HG03159 (cell line): ENCODE data around the gene FMR1NB.
A peak's percentile ranks its signal among the peaks of the same experiment; 100 is the strongest.

ENCODE experiments used
- ATAC-seq: cut with Tn5 transposase; IDR thresholded peaks from one replicate; pipeline ENCODE4 v1.9.1; 2021; ENCODE audit warnings: mild to moderate bottlenecking, moderate library complexity; ENCODE audit not compliant: unreplicated experiment

FMR1NB gene, protein sequence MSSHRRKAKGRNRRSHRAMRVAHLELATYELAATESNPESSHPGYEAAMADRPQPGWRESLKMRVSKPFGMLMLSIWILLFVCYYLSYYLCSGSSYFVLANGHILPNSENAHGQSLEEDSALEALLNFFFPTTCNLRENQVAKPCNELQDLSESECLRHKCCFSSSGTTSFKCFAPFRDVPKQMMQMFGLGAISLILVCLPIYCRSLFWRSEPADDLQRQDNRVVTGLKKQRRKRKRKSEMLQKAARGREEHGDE

DNA sequence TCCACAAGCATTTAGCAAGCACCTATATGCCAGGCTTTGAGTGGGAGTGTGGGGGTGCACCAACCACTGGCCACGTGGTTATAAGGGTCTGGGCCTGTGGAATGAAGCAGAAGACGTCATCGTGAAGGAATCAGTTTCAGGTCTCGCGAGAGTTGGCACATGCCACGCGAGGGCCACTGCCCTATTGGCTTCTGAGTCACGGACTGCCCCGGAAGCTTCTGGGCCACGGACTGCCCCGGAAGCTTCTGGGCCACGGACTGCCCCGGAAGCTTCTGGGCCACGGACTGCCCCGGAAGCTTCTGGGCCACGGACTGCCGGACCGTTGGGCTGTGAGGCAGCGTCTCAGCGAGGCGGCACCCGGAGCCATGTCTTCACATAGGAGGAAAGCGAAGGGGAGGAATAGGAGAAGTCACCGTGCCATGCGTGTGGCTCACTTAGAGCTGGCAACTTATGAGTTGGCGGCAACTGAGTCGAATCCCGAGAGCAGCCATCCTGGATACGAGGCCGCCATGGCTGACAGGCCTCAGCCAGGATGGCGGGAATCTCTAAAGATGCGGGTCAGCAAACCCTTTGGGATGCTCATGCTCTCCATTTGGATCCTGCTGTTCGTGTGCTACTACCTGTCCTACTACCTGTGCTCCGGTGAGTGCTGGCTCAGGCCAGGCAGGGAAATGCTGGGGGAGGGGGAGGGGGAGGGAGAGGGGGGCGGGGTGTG, at the start of gene FMR1NB:
FMR1NB (plus strand) TSS at position 300 of the 715 bp plus-strand sequence; CDS start at position 366, 66 bp downstream.
- no peak for ATAC-seq

DNA sequence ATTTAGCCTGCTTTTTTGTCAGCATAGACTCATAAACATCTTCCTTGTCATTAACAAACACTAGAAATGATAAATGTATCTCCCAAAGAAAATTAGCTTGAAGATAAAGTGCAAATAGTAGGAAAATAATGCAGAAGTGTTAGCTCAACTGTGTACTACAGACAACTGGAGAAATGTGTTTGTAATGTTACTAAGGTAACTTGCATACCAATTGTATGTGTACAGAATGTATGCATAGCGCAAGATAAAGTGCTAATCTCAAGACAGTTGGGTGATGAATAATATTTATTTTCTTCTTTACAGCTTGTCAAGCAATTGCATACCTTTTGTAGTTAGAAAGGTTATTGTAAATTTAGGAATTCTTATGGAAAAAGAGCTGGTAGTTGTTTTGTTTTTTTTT, 47.3 kb upstream of the FMR1NB start:
- ATAC-seq, result no peak

DNA sequence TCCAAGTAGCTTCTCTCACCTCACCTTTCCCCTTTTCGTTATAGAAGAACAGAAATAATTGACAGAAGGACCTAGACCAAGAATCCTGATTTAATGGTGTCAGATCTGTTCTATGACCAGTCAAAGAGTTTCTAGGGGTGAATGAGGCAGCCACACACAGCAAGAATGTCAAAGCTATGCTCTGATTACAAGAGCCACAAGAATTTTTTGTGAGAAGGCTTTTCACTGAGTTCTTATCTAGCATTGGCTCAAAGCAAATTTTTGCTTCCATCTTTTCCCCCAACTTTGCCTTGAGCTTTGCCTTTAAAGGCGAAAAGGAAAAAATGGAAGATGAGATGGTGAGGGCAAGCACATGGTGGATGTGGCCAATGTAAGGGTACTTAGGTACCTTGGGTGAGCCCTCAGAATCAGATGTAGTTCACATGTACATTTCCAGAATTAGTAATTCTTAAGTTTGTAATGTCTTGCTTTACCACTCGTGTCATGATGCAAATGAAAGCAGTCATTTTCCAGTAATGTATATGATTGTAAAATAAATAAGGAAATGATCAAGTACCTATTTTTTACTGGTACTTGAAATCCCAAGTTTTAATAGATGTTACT, 45.9 kb upstream of the FMR1NB start:
- no peak for ATAC-seq

DNA sequence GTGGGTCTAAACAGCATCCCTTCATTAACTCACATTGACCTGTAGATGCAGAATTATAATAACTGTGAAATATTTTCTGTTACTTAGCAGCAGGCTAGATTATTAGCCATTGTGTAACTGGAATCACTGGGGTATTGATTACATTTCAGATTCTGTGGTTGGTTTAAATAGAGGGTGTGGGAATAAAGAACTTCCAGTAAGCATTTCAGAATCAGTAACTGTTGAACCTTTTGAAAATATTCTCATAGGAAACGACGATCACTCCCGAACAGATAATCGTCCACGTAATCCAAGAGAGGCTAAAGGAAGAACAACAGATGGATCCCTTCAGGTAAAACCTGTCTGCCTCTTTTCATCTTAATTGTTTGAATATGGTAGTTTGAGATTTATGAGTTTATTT, 35.9 kb upstream of the FMR1NB start:
- ATAC-seq, result no peak

DNA sequence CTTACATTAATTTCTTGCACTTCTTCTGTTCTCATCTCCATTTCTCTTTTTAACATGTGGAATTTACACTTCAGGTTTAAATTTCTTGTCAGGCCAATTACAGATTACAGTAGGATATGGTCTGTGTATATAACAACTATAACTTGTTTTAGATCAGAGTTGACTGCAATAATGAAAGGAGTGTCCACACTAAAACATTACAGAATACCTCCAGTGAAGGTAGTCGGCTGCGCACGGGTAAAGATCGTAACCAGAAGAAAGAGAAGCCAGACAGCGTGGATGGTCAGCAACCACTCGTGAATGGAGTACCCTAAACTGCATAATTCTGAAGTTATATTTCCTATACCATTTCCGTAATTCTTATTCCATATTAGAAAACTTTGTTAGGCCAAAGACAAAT, 32.6 kb upstream of the FMR1NB start:
- no peak for ATAC-seq

DNA sequence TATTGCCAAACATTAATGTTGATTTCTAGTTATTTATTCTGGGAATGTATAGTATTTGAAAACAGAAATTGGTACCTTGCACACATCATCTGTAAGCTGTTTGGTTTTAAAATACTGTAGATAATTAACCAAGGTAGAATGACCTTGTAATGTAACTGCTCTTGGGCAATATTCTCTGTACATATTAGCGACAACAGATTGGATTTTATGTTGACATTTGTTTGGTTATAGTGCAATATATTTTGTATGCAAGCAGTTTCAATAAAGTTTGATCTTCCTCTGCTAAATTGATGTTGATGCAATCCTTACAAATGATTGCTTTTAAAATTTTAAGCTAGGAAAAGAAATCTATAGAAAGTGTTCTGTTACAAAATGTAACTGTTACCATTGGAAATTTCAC, 30.8 kb upstream of the FMR1NB start:
- ATAC-seq, result no peak

DNA sequence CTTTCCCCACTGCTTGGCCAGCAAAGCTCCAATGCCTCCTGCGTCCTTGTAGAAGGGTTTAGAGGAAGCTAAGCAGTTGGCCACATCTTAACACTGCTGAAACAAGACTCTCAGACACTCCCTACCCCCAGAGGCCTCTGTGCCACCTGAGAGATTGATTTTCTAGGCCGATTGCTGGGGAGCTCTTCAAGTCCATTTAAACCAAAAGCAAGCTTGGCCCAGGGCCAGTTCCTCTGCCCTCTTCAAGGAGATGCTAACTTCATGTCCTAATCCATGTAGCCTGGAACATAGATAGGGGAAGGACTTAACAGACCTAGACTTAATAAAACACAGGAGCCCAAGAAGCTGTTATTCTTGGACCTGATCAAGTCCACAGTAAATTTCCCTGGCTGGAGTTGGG, 27.2 kb upstream of the FMR1NB start:
- no peak for ATAC-seq

DNA sequence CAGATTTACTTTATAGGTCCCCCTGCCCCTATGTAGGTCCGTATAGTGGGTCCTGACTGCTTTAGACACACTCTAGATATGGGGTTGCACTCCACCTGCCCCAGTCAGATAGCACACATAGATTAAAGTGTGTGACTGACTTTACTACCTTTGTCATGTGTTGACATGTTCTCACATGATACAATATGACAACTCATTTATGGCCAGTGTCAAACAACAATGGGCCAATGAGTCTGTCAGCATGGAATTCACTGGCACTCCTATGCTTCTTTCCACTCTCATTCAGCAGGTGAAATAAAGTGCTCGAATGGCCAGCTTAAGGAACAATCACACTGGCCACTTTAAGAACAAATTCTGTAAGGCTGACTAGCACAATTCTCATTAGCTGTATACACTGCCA, 23.8 kb upstream of the FMR1NB start:
- ATAC-seq, result no peak

DNA sequence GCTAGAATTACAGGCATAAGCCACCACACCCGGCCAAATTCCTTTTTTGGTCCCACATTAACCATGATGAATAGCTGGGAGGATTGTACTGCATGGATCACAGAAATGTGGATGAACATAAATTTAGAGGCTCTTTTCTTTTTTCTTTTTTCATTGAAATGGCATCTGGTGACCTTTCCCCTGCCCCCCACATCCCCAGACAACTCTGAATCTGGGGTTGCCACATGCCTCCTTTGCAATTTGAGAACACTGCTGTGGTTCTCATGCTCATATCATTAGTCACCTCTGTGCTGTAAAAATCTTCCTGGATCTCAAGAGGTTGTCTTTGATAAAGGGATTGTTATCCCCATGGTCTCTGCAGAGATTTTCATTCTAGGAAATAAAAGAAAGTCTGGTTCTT, 22.8 kb upstream of the FMR1NB start:
- ATAC-seq, result no peak

DNA sequence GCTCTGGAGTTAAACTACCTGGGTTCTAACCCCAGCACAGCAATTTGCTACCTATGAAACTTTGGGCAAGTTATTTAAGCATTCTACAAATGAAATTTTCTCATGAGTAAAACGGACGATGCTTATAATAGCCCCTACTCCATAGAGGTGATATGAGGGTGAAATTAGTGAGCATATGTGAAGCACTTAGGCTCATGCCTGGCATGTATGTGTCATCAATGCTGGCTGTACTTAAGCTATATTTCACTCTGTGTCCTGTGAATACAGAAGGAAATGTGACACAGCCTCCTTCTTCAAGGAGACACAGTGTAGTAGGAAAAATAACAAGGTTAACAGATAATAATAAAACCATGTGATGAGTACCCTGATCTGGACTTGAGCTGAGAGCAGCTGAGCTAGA, 20.4 kb upstream of the FMR1NB start:
- no peak for ATAC-seq

DNA sequence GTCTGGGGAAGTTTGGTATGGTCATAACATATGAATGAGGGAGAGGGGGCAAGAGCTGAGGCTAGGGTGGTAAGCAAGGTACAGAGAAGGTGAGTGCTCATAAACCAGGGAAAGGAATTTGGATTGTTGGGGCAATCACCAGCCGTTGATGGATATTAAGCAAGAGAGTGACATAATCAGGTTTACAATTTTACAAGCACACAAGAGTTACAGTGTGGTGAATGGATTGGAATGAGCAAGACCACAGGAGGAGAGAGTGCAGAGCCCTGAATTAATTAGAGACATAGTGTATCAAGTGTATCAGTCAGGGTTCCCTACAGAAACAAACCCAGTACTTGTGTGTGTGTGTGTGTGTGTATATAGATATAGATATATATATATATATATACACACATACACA, 18.7 kb upstream of the FMR1NB start:
- ATAC-seq, result no peak

DNA sequence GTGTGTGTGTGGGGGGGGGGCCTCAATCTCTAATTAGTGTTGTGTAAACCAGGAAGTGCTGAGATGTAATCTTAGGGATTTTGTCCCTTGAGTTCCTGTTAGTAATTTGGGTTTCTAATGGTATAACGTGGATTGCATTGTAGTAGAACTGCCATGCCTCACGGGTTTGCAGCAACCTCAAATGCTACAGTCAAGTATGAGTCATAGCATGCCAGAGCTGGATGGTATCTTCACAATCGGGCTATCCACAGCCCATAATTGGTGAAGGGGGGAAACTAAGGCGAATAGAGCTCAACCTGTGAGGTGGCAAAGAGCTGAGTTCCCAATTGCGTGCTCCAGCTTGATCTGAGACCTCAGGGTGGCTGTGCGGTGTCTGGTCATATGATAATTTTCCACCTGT, 2.2 kb upstream of the FMR1NB start:
- no peak for ATAC-seq

DNA sequence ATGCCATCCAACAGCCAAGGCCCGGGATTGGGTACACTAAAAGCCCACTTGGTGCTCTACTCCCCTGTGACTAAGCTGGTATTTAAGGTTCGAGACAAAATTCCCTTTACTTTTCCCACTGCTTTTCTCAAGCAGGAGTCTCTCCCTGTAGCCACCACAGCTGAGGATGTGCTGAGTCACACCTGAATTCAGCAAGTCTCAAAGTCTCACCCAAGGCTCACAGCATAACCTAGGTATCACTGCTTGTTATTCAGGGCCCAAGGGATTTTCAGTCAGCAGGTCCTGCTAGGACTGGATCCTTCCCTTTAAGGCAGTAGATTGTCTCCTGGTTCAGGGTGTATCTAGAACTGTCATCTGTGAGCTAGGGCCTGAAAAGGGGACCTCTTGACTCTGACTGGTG, 39.2 kb downstream of the FMR1NB start:
- ATAC-seq, result no peak

DNA sequence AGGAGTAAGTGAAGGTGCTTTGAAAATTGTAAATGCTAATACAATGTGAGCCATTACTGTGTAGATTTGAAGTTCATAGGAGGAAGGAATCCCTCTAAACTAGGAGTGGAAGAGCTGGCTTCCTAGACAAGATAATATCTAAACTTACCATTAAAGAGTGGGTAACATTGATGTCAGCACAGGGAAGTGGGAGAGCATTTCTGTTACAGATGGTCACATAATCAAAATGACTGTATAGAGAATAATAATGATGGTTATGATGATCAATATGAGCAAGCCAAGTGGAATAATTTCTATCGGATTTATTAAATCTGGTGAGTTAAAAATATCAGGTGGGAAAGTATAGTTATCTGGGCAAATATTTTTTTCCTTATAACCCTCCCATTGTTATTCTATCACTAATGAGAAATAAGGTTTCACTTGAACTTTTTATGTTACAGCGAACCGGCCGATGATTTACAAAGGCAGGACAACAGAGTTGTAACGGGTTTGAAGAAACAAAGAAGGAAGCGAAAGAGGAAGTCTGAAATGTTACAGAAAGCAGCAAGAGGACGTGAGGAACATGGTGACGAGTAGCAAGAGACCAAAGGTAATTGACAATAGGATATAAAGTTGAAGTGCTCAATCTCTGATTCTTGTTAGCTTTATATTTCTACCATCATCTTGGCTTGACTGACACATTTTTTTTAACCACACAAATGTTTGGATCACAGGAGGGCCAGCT, 43.5 kb downstream of the FMR1NB start:
- ATAC-seq, result peak; percentile 96

DNA sequence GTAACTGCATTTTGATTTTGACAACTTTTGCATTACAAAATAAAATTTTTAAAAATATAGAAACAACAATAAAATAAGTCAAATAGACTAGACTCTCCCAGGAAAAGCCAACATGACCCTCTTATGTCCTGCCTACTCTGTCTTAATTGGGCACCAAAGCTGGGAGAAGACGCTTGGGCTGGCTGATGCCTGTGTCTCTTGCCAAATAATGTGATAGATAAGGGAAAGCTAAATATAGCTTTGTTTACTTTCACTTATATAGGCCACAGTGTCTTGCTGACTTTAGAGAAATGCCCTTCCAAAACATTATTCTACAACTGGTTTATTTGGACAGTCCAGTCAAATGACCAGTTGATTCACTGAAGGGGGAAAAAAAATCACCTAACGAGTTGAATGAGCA, 54.2 kb downstream of the FMR1NB start:
- ATAC-seq, result no peak

DNA sequence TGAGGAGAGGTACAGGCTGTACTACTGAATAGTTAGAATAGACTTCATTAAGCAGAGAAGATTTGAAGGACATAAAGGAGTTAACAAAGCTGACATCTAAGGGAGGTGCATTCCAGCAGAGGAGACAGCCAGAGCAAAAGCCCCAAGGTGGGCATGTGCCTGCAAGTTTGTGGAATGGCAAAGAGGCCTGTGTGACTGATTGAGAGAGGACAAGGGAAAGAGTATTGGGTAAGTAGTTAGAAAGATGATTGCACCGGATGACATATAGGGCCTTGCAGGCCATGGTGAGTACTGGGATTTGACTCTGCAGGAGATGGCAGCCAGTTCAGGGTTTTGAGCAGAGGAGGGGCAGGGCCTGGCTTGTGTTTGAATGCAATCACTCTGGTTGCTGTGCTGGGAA, 55.9 kb downstream of the FMR1NB start:
- no peak for ATAC-seq

DNA sequence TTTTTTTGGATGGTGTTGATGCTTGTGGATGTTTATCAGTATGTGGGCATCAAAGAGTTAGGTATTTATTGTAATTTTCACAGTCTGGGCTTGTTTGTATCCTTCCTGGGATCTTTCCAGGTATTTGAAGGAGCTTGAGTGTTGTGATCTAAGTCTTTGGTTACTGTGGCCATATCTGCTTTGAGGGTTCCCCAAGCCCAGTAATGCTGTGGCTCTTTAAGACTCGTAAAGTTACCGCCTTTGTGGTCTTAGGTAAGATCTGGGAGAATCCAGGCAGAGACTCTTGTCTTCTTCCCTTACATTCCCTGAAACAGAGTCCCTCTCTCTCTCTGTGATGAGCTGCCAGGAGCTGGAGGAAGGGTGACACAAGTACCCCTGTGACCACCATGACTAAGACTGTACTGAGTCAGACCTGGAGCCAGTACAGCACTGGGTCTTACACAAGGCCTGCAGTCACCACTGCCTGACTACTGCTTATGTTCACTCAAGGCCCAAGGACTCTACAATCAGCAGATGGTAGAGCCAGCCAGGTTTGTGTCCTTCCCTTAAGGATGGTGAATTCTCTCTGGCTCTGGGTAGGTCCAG, 62.2 kb downstream of the FMR1NB start:
- no peak for ATAC-seq

DNA sequence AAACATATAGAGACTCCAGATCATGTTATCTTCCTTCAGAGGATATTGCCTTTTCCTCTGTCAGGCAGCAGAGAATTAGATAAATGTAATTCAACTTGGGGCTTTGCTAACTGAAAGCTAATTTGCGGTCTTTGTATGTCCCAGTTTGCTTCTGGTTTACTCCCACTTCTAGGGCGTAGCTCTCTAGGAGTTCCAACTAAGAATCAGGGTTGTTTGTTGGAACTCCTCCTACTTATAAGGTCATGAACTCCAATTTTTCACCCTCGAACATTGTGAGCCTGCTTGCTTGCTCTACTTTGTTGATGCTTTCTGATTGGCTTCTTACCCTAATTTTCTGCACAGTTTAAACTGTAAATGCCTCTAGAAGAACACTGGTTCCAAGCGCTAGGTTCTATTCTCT, 66.1 kb downstream of the FMR1NB start:
- ATAC-seq, result no peak

DNA sequence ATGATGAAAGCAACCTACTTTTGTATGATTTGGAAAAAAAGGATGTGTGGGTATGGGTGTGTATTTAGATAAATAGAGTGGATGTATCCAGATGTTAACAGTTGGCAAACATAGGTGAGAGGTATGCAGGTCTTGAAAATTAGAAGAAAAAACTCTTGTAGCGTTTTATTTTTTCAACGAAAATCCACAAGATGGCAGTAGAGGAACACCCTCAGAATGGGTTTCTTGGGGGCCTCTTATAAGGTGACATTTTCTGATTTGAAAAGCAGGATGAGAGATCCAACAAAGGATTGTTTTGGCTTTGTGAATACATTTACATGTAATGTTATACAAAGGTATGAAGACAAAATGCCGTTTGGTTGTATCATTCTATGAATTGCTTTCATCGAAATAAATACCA, 68.3 kb downstream of the FMR1NB start:
- peak; percentile 65 for ATAC-seq

DNA sequence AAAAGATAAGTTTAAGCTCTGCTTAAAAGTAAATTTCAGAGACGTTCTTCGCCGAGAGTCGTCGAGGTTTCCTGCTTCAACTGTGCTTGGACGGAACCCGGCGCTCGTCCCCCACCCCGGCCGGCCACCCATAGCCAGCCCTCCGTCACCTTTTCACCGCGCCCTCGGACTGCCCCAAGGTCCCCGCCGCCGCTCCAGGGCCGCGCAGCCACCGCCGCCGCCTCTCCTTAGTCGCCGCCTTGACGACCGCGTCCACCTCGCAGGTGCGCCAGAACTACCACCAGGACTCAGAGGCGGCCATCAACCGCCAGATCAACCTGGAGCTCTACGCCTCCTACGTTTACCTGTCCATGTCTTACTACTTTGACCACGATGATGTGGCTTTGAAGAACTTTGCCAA, 70.8 kb downstream of the FMR1NB start:
- no peak for ATAC-seq

DNA sequence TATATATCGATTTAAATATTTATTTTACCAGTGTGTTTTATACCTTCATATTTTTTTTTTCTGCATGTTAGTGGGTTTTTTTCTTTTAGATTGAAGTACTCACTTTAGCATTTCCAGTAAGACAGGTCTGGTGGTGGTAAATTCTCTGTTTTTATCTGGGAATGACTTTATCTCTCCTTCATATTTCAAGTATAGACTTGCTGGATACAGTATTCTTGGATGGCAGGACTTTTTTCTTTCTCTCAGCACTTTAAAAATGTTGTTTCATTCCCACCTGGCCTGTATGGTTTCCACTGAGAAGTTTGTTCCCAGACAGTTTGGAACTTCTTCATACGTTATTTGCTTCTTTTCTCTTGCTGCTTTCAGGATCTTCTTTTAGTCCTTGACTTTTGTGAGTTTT, 86.1 kb downstream of the FMR1NB start:
- ATAC-seq, result no peak
